Measurements from ENCODE around the gene MRPL48.
A peak's percentile ranks its signal among the peaks of the same experiment; 100 is the strongest.
"Not testable (repeated sequence)": the region's sequence is repeated elsewhere in the genome, so short reads cannot be mapped to it uniquely, and the experiment has no call there.

The MRPL48 gene

DNA sequence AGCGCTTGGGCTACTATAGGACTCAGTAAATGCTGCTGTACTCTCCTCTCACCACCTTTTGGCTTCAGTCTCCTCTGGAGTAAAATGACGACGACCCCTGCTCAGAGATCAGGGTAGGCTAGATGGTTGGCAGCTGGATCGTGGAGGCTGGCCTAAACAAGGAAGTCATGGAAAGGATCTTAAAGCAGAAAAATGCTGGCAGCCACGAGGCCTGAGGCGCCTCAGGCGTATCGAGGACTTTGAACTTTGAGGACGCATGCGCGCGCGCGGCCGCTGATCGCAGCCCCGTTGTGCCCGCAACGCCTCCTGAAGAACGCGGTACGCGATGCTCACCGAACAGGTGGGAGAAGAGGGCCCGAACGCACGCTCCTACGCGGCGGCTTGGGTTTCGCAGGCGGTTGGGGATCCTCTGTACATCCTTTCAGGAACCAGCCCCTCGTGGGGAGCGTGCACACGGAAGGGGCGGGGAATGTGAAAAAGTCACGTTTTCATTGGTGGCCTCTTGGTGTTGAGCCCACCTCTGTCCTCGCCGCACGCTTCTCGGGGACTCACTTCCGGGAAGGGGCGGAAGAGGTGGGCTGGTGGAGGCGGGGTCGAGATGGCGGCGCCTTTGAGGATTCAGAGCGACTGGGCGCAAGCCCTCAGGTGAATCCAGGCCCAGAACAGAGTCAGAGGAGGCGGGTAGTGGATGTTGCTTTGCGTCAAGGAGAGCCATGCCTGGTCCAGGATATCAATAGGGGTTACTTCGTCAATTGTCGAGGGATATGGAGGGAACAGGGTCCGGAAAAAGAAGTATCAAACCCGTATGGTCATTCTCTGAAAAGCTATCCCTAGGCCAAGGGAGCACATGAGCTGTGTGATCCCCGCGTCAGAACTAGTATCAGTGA lies 89.0 kb downstream of the MRPL48 start, which contains the start of the genes COA4 and PAAF1:
Gene COA4 (minus strand): TSS at position 423 of the 887 bp plus-strand sequence. CDS start 3,468 bp downstream, outside the sequence.
Gene PAAF1 (plus strand): TSS at position 576 of the 887 bp plus-strand sequence. CDS start 23 bp downstream, at position 599.
- in situ Hi-C loops (cut with HindIII; ENCODE audit: low sequenced_read_pairs), result no loop called here
- H3K4me3 ChIP-seq (ENCODE audit: low read depth, low read length), result peak within 1 kb of the TSS; percentile 75
- peak; percentile 88 for DNase-seq (ENCODE audit: low read depth)
- TF ChIP-seq, protein P1, sequence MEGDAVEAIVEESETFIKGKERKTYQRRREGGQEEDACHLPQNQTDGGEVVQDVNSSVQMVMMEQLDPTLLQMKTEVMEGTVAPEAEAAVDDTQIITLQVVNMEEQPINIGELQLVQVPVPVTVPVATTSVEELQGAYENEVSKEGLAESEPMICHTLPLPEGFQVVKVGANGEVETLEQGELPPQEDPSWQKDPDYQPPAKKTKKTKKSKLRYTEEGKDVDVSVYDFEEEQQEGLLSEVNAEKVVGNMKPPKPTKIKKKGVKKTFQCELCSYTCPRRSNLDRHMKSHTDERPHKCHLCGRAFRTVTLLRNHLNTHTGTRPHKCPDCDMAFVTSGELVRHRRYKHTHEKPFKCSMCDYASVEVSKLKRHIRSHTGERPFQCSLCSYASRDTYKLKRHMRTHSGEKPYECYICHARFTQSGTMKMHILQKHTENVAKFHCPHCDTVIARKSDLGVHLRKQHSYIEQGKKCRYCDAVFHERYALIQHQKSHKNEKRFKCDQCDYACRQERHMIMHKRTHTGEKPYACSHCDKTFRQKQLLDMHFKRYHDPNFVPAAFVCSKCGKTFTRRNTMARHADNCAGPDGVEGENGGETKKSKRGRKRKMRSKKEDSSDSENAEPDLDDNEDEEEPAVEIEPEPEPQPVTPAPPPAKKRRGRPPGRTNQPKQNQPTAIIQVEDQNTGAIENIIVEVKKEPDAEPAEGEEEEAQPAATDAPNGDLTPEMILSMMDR (IDR thresholded peaks at IDR 0.05; ENCODE audit: low read depth, low read length, missing control alignments), result no peak

- H3K4me3 ChIP-seq (ENCODE audit: low read depth, low read length), result no peak overlapping the region
- DNase-seq (ENCODE audit: low read depth), result no peak
- in situ Hi-C loops (cut with HindIII; ENCODE audit: low sequenced_read_pairs), result no loop called here
- TF ChIP-seq, protein P1 (IDR thresholded peaks at IDR 0.05; ENCODE audit: low read depth, low read length, missing control alignments), result no peak
Observed at GRCh38 chr11:73878771-73879170, 91.1 kb downstream of the MRPL48 start.

- in situ Hi-C loops (cut with HindIII; ENCODE audit: low sequenced_read_pairs); DNase-seq (ENCODE audit: low read depth); H3K4me3 ChIP-seq (ENCODE audit: low read depth, low read length): not testable (repeated sequence)
Observed at GRCh38 chr11:73880449-73880848, 92.8 kb downstream of the MRPL48 start.

DNA sequence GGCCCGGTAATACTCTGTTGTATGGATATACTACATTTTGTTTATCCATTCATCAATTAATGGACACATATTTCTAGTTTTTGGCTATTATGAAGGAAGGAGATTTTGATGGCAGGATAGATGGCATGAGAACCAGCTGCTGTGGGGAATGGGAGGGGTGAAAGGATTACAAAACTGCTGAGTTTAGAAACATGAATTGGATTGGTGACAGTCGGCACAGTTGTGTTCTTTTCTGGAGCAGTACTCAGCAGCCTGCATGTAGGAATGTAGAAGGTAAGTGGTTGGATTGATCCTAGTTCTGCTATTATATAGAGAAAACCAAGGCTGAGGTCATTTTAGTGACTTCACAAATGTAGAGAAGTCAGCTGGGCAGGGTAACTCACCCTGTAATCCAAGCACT lies 96.2 kb downstream of the MRPL48 start:
- no peak for DNase-seq (ENCODE audit: low read depth)
- in situ Hi-C loops (cut with HindIII; ENCODE audit: low sequenced_read_pairs), result no loop called here
- TF ChIP-seq, protein P1 (IDR thresholded peaks at IDR 0.05; ENCODE audit: low read depth, low read length, missing control alignments), result no peak
- H3K4me3 ChIP-seq (ENCODE audit: low read depth, low read length), result no peak overlapping the region

GRCh38 chr11:73888244-73888643 lies 100.6 kb downstream of the MRPL48 start:
- DNase-seq (ENCODE audit: low read depth), result no peak
- in situ Hi-C loops (cut with HindIII; ENCODE audit: low sequenced_read_pairs), result no loop called here
- H3K4me3 ChIP-seq (ENCODE audit: low read depth, low read length), result no peak overlapping the region
- TF ChIP-seq, protein P1 (IDR thresholded peaks at IDR 0.05; ENCODE audit: low read depth, low read length, missing control alignments), result no peak

DNA sequence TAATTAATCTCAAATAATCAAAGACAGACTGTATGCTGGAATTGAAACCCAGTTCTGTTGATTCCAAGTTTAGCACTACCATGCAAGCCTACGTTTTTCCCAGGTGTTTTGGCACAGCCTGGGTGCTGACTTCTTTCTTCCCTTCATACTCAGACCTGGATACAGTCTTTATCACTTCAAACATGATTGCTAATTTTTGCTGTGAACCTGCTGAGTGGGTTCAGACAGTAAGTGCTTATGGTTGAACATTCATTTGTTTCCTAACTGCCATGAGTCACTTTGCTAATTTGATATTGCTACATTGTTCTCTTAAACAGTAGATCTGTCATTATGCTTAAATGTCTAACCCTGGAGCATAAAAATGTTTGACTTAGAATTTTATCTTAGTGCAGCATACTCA lies 101.3 kb downstream of the MRPL48 start:
- DNase-seq (ENCODE audit: low read depth), result no peak
- H3K4me3 ChIP-seq (ENCODE audit: low read depth, low read length), result no peak overlapping the region
- TF ChIP-seq, protein P1 (IDR thresholded peaks at IDR 0.05; ENCODE audit: low read depth, low read length, missing control alignments), result no peak
- in situ Hi-C loops (cut with HindIII; ENCODE audit: low sequenced_read_pairs), result no loop called here

GRCh38 chr11:73889536-73889935 lies 101.9 kb downstream of the MRPL48 start:
- TF ChIP-seq, protein P1 (IDR thresholded peaks at IDR 0.05; ENCODE audit: low read depth, low read length, missing control alignments), result no peak
- no peak overlapping the region for H3K4me3 ChIP-seq (ENCODE audit: low read depth, low read length)
- no peak for DNase-seq (ENCODE audit: low read depth)
- in situ Hi-C loops (cut with HindIII; ENCODE audit: low sequenced_read_pairs), result no loop called here
